Stimulated activated CD8-positive, alpha-beta memory T cell treated with anti-CD3 and anti-CD28 coated beads, Interleukin-4, amount 100 ng/mL, for 48 hours (primary cell): ENCODE results near the gene WDR75.
"Not testable (repeated sequence)": the region's sequence is repeated elsewhere in the genome, so short reads cannot be mapped to it uniquely, and the experiment has no call there.

ENCODE experiments used
- DNase-seq: peaks from one replicate; pipeline ENCODE4 v3.0.0-alpha.2; 2020

The WDR75 gene

GRCh38 chr2:189442468-189442867 is 1.2 kb downstream of the WDR75 start:
- DNase-seq: no peak

GRCh38 chr2:189444322-189444721 is 3.0 kb downstream of the WDR75 start:
- DNase-seq: peak; percentile 38

- no peak for DNase-seq
Measured at GRCh38 chr2:189446780-189447179, 5.5 kb downstream of the WDR75 start.

- DNase-seq: no peak
Measured at GRCh38 chr2:189454009-189454408, 12.7 kb downstream of the WDR75 start.

GRCh38 chr2:189465076-189465475 is 23.8 kb downstream of the WDR75 start:
- DNase-seq: no peak

GRCh38 chr2:189465478-189465877 is 24.2 kb downstream of the WDR75 start:
- DNase-seq: no peak

GRCh38 chr2:189466046-189466445 is 24.8 kb downstream of the WDR75 start:
- no peak for DNase-seq

GRCh38 chr2:189466656-189467055 is 25.4 kb downstream of the WDR75 start:
- DNase-seq: no peak

- DNase-seq: no peak
Measured at GRCh38 chr2:189467160-189467559, 25.9 kb downstream of the WDR75 start.

- no peak for DNase-seq
Measured at GRCh38 chr2:189467593-189467992, 26.3 kb downstream of the WDR75 start.

- no peak for DNase-seq
Measured at GRCh38 chr2:189474526-189474925, 33.3 kb downstream of the WDR75 start.

GRCh38 chr2:189477756-189478155 is 36.5 kb downstream of the WDR75 start:
- no peak for DNase-seq

GRCh38 chr2:189478289-189478688 is 37.0 kb downstream of the WDR75 start:
- not testable (repeated sequence) for DNase-seq

- no peak for DNase-seq
Measured at GRCh38 chr2:189481071-189481470, 39.8 kb downstream of the WDR75 start.

- no peak for DNase-seq
Measured at GRCh38 chr2:189483571-189483970, 42.3 kb downstream of the WDR75 start.

GRCh38 chr2:189483980-189484740 is 42.9 kb downstream of the WDR75 start:
- no peak for DNase-seq

GRCh38 chr2:189485146-189485545 is 43.9 kb downstream of the WDR75 start:
- no peak for DNase-seq

- DNase-seq: no peak
Measured at GRCh38 chr2:189486237-189486770, 45.0 kb downstream of the WDR75 start.

- no peak for DNase-seq
Measured at GRCh38 chr2:189487283-189488007, 46.2 kb downstream of the WDR75 start.

- DNase-seq: no peak
Measured at GRCh38 chr2:189488008-189488310, 46.7 kb downstream of the WDR75 start.

GRCh38 chr2:189492451-189492850 is 51.2 kb downstream of the WDR75 start:
- DNase-seq: no peak

GRCh38 chr2:189498205-189498604 is 56.9 kb downstream of the WDR75 start:
- DNase-seq: no peak

- DNase-seq: no peak
Measured at GRCh38 chr2:189499137-189499536, 57.9 kb downstream of the WDR75 start.

- DNase-seq: no peak
Measured at GRCh38 chr2:189500456-189501160, 59.3 kb downstream of the WDR75 start.
